IMR-90 (cell line): Measurements from ENCODE around the gene FAM180A. TPM values are rescaled to one million over a fixed set of nuclear protein-coding genes. Genes with fewer than 3 reads are reported as not detected.

Source experiments
- ATAC-seq: fragments of 200-7000 bp; cut with Tn5 transposase; 2 replicates; pipeline ENCODE4 v1.9.1; 2020; ENCODE audit warnings: low read depth, mild to moderate bottlenecking, moderate library complexity
- BruUV-seq: library from RNA; stranded (reverse); fragments of 400-500 nt; replicated peaks from 2 replicates; lab custom pipeline; 2021; lab: Mats Ljungman, UMichigan
- CTCF ChIA-PET: fragments of 300-600 bp; formaldehyde crosslinking; extraction: SDS; loops from one replicate; lab custom pipeline; 2021; ENCODE audit warnings: antibody characterized with exemption; lab: Yijun Ruan, JAX
- POLR2A ChIA-PET: fragments of 300-600 bp; sonication (Branson Sonifier 250); formaldehyde crosslinking; loops from one replicate; lab custom pipeline; 2022; ENCODE audit warnings: antibody characterized with exemption; ENCODE audit not compliant: unreplicated experiment; lab: Charles Lee
- DNase-seq: peaks from one replicate; pipeline ENCODE4 v3.0.0; 2013
- H2AFZ ChIP-seq: replicated peaks from 2 replicates; pipeline ENCODE3; 2013; ENCODE audit warnings: low read length, mild to moderate bottlenecking; ENCODE audit not compliant: poor library complexity
- H2AK5ac ChIP-seq: 2 replicates; pipeline ENCODE4 v1.6.1; 2013; ENCODE audit warnings: low read depth, low read length, inconsistent platforms
- H2AK9ac ChIP-seq: replicated peaks from 2 replicates; pipeline ENCODE3; 2013; ENCODE audit warnings: mild to moderate bottlenecking, low read depth, low read length, moderate library complexity; ENCODE audit not compliant: poor library complexity
- H2BK120ac ChIP-seq: 2 replicates; pipeline ENCODE4 v1.6.1; 2013; ENCODE audit warnings: low read depth, low read length, inconsistent platforms
- H2BK15ac ChIP-seq: 3 replicates; pipeline ENCODE4 v1.6.1; 2013; ENCODE audit warnings: low read depth, low read length, inconsistent platforms
- H2BK20ac ChIP-seq: 2 replicates; pipeline ENCODE4 v1.6.1; 2013; ENCODE audit warnings: low read depth, mild to moderate bottlenecking, inconsistent platforms, low read length, moderate library complexity
- H2BK5ac ChIP-seq: 2 replicates; pipeline ENCODE4 v1.6.1; 2013; ENCODE audit warnings: mild to moderate bottlenecking, low read depth, low read length, inconsistent platforms; ENCODE audit not compliant: poor library complexity, severe bottlenecking
- H3K14ac ChIP-seq: replicated peaks from 2 replicates; pipeline ENCODE4 v1.6.1; 2013; ENCODE audit warnings: low read depth, low read length, inconsistent platforms
- H3K18ac ChIP-seq: 2 replicates; pipeline ENCODE4 v1.6.1; 2013; ENCODE audit warnings: low read depth, low read length, control low read depth
- H3K23ac ChIP-seq: 2 replicates; pipeline ENCODE4 v1.6.1; 2013; ENCODE audit warnings: low read depth, low read length, inconsistent platforms
- H3K27ac ChIP-seq: 2 replicates; pipeline ENCODE4 v1.5.1; 2013; ENCODE audit warnings: mild to moderate bottlenecking, control low read depth, low read length; ENCODE audit not compliant: insufficient read depth
- H3K27me3 ChIP-seq: 2 replicates; pipeline ENCODE4 v1.6.1; 2013; ENCODE audit warnings: low read length; ENCODE audit not compliant: control insufficient read depth, insufficient read depth
- H3K36me3 ChIP-seq: 2 replicates; pipeline ENCODE4 v1.6.1; 2013; ENCODE audit warnings: low read length, mixed read lengths; ENCODE audit not compliant: control insufficient read depth, insufficient read depth
- H3K4ac ChIP-seq: 2 replicates; pipeline ENCODE4 v1.6.1; 2013; ENCODE audit warnings: low read depth, low read length, inconsistent platforms
- H3K4me1 ChIP-seq: 2 replicates; pipeline ENCODE4 v1.6.1; 2013; ENCODE audit warnings: low read length, mixed read lengths; ENCODE audit not compliant: control insufficient read depth, insufficient read depth
- H3K4me2 ChIP-seq: 2 replicates; pipeline ENCODE4 v1.6.1; 2013; ENCODE audit warnings: low read depth, mild to moderate bottlenecking, control low read depth, low read length, moderate library complexity
- H3K4me3 ChIP-seq: 2 replicates; pipeline ENCODE4 v1.5.1; 2013; ENCODE audit warnings: low read depth, mild to moderate bottlenecking, control low read depth, low read length, moderate library complexity; ENCODE audit not compliant: insufficient read depth
- H3K56ac ChIP-seq: 2 replicates; pipeline ENCODE4 v1.6.1; 2013; ENCODE audit warnings: low read length, inconsistent platforms; ENCODE audit not compliant: insufficient read depth; ENCODE audit errors: extremely low read depth
- H3K79me1 ChIP-seq, 2 experiments: 2 replicates each; pipeline ENCODE4 v1.6.1; 2013; ENCODE audit warnings: low read length in 2 of 2, inconsistent platforms in 1 of 2, low read depth in 1 of 2
- H3K9ac ChIP-seq: 2 replicates; pipeline ENCODE4 v1.6.1; 2013; ENCODE audit warnings: low read depth, low read length, control low read depth
- H3K9me1 ChIP-seq: 2 replicates; pipeline ENCODE4 v1.6.1; 2013; ENCODE audit warnings: low read length, inconsistent platforms; ENCODE audit not compliant: insufficient read depth
- H3K9me3 ChIP-seq: 2 replicates; pipeline ENCODE4 v1.6.1; 2013; ENCODE audit warnings: low read length; ENCODE audit not compliant: control insufficient read depth, insufficient read depth
- H4K20me1 ChIP-seq: 2 replicates; pipeline ENCODE4 v1.6.1; 2013; ENCODE audit warnings: low read length, inconsistent platforms; ENCODE audit not compliant: insufficient read depth
- H4K5ac ChIP-seq: 2 replicates; pipeline ENCODE4 v1.6.1; 2013; ENCODE audit warnings: mild to moderate bottlenecking, low read depth, low read length, control low read depth
- H4K8ac ChIP-seq, 2 experiments: 2 replicates each; pipeline ENCODE4 v1.6.1; 2013; ENCODE audit warnings: low read depth in 2 of 2, low read length in 2 of 2, control low read depth in 1 of 2, inconsistent platforms in 1 of 2
- H4K91ac ChIP-seq: 2 replicates; pipeline ENCODE4 v1.6.1; 2013; ENCODE audit warnings: low read depth, low read length, inconsistent platforms; ENCODE audit not compliant: insufficient read depth
- MAFK ChIP-seq: IDR thresholded peaks from 2 replicates; pipeline ENCODE4 v1.6.1; 2012; ENCODE audit warnings: low read depth, low read length, improper control_type of control experiment
- RCOR1 ChIP-seq: IDR thresholded peaks from 2 replicates; pipeline ENCODE4 v1.6.1; 2012; ENCODE audit warnings: mild to moderate bottlenecking, low read length, improper control_type of control experiment; ENCODE audit not compliant: insufficient replicate concordance
- USF2 ChIP-seq: fragments of 150-350 bp; IDR thresholded peaks from 2 replicates; pipeline ENCODE4 v1.6.1; 2017; ENCODE audit warnings: mild to moderate bottlenecking, antibody characterized with exemption, low read length, low read depth
- WGBS, 2 experiments: methylation state at CpG; one replicate each; pipeline versions ENCODE4 v1.1.5 to v1.1.7; 2013; ENCODE audit warnings: missing lambda C conversion rate in 2 of 2; ENCODE audit not compliant: insufficient read length in 1 of 2; ENCODE audit errors: extremely low coverage in 2 of 2; 5-methylcytosine and 5-hydroxymethylcytosine counted together
- dilution Hi-C: fragments of 300-500 bp; cut with HindIII; formaldehyde crosslinking; loops from one replicate; pipeline ENCODE4 v1.14.3; 2018; ENCODE audit warnings: low sequenced_read_pairs; ENCODE audit not compliant: unreplicated experiment
- in situ Hi-C: fragments of 300-500 bp; cut with MboI; formaldehyde crosslinking; loops from 3 replicates; pipeline ENCODE4 v1.14.3; 2019; ENCODE audit warnings: low sequenced_read_pairs, inconsistent platforms, mixed read lengths
- intact Hi-C: fragments of 100-400 bp; cut with micrococcal nuclease; formaldehyde crosslinking; loops from 2 replicates; pipeline ENCODE4 v1.10.0; 2022
- polyA plus RNA-seq, 3 experiments: library from polyadenylated mRNA; depleted of rRNA; stranded (reverse); fragments of >200 nt; gene quantifications; 2 replicates each; pipeline ENCODE4 v1.2.3, GENCODE V29; 2012; ENCODE audit warnings: low replicate concordance in 1 of 3
- total RNA-seq: library from RNA; depleted of rRNA; stranded (reverse); fragments of >200 nt; gene quantifications from 2 replicates; pipeline ENCODE4 v1.2.3, GENCODE V29; 2012

Gene FAM180A
- total and polyA plus RNA-seq, 2 of the 4 experiments (the other 2 are of a cell fraction) = 1.3 to 2.0 TPM

DNA sequence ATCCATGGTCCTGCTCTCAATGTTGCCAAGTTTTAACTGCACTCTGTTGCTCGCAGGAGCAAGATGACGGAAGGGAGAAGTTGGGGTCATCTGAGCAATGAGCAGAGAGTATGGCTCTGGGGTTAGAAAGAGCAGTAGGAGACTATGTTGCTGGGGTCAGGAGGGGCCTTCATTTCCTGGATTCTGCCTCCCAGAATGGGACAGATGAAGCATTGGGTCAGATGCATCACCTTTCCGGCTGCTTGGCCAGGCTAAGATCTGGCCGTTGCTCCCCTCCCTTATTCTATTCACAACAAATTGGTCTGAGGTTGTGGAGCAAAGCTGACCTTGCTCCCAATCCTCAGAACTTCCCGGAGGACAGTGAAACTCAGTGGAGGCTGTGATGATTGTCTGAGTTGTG is 63.9 kb downstream of the FAM180A start:
- intact Hi-C loops = no loop called here
- Histone ChIP-seq H3K9me3 (no peaks in the 10 kb centered on the region), H3K79me1 (peaks cover 27 to 60% of the 10 kb centered on the region in 2 experiments), H2AK5ac (peak overlapping the region; percentile 89), H3K4me2 (no peak overlapping the region), H2BK20ac (peak overlapping the region; percentile 33; the same call in 1 of the 2 replicates), H4K91ac (no peak overlapping the region; the same call in 1 of the 2 replicates), H3K27me3 (no peaks in the 10 kb centered on the region), H3K14ac (peak overlapping the region; percentile 17), H3K18ac (peak overlapping the region; percentile 37; the same call in 1 of the 2 replicates), H2BK15ac (peak overlapping the region; percentile 31; the same call in 1 of the 3 replicates), H4K20me1 (0 out of 2 replicates have a peak, but pooled peaks cover 6% of the 10 kb centered on the region), H3K36me3 (peaks cover 3% of the 10 kb centered on the region; the same call in 1 of the 2 replicates), H2AK9ac (no peak overlapping the region), H4K5ac (no peak overlapping the region; the same call in 1 of the 2 replicates), H3K4ac (peak overlapping the region; percentile 65), H3K23ac (peak overlapping the region; percentile 34; the same call in 1 of the 2 replicates), H3K56ac (no peak overlapping the region), H4K8ac (peak overlapping the region in 1 of 2 experiments; percentile 17; a peak in 1 of 4 replicates), H3K4me3 (no peak overlapping the region), H3K9ac (no peak overlapping the region), H3K9me1 (peaks cover 32% of the 10 kb centered on the region), H3K4me1 (peaks cover 15% of the 10 kb centered on the region), H2BK5ac (no peak overlapping the region), H3K27ac (peak overlapping the region; percentile 40; the same call in 1 of the 2 replicates), H2BK120ac (peak overlapping the region; percentile 71), H2AFZ (no peak overlapping the region)
- DNase-seq = no peak
- BruUV-seq = no TSS peak
- dilution Hi-C loops = no loop called here
- WGBS, 2 experiments = 93% methylated on average over 3 of the region's 5 CpGs; no CpG with 5 or more reads in 1 of the 2 experiments
- ChIA-PET CTCF (interaction anchor here (0.6 kb wide), 1 partner anchor 156 kb away, joined by 3 read pairs; no protein-coding TSS in a partner anchor), POLR2A (no interaction called here)
- TF ChIP-seq USF2 = no peak
- no peak for TF ChIP-seq MAFK
- no peak for TF ChIP-seq RCOR1
- ATAC-seq = no peak
- in situ Hi-C loops = no loop called here
